Measurements from ENCODE around the gene ATG4A. TPM values are rescaled to one million over a fixed set of nuclear protein-coding genes. Genes with fewer than 3 reads are reported as not detected.

The ATG4A gene
- total RNA-seq, 2 experiments from 2014 or later = 12.5 to 12.7 TPM

GRCh38 chrX:108087792-108088191 is 3.8 kb upstream of the ATG4A start:
- CTCF ChIA-PET = no interaction called here

GRCh38 chrX:108088511-108088910 is 3.1 kb upstream of the ATG4A start:
- ChIA-PET CTCF (no interaction called here), POLR2A (no interaction called here)
- H3K27me3 Mint-ChIP-seq = no peaks in the 10 kb centered on the region
- H3K4me1 Mint-ChIP-seq = peaks cover 23% of the 10 kb centered on the region
- H3K36me3 Mint-ChIP-seq (ENCODE audit: low read depth) = peaks cover 10% of the 10 kb centered on the region
- H3K27ac Mint-ChIP-seq = no peak overlapping the region
- no peaks in the 10 kb centered on the region for H3K9me3 Mint-ChIP-seq
- DNase-seq = no peak
- H3K4me3 Mint-ChIP-seq = no peak overlapping the region

More at GRCh38 chrX:108087792-108088191, 3.8 kb upstream of the ATG4A start:
- Mint-ChIP-seq H3K9me3 (no peaks in the 10 kb centered on the region), H3K27ac (no peak overlapping the region), H3K4me3 (no peak overlapping the region), H3K27me3 (no peaks in the 10 kb centered on the region), H3K36me3 (ENCODE audit: low read depth) (peaks cover 10% of the 10 kb centered on the region), H3K4me1 (peaks cover 17% of the 10 kb centered on the region)
- POLR2A ChIA-PET = no interaction called here
- no peak for DNase-seq

GRCh38 chrX:108090491-108091263 is 901 bp upstream of the ATG4A start:
- Mint-ChIP-seq H3K4me3 (no peak overlapping the region), H3K27me3 (no peaks in the 10 kb centered on the region), H3K4me1 (peaks cover 30% of the 10 kb centered on the region), H3K9me3 (no peaks in the 10 kb centered on the region), H3K36me3 (ENCODE audit: low read depth) (peaks cover 5% of the 10 kb centered on the region), H3K27ac (no peak overlapping the region)
- DNase-seq = no peak
- CTCF ChIA-PET = interaction anchor here (1.0 kb wide), 1 partner anchor 70 kb away, joined by 3 read pairs; no protein-coding TSS in a partner anchor
- POLR2A ChIA-PET = interaction anchor here (0.9 to 1.8 kb wide), 6 partner anchors 32 to 462 kb away, joined by 3 to 16 read pairs (median 4); partner anchors contain the start of gene PRPS1

GRCh38 chrX:108091878-108092291 is 307 bp downstream of the ATG4A start:
- ChIA-PET CTCF (no interaction called here), POLR2A (interaction anchor here (0.8 to 1.8 kb wide), 4 partner anchors 31 to 463 kb away, joined by 3 to 16 read pairs (median 6); partner anchors contain the start of gene PRPS1)
- peaks cover 30% of the 10 kb centered on the region for H3K4me1 Mint-ChIP-seq
- peaks cover 5% of the 10 kb centered on the region for H3K36me3 Mint-ChIP-seq (ENCODE audit: low read depth)
- H3K27ac Mint-ChIP-seq = no peak overlapping the region
- no peak overlapping the region for H3K4me3 Mint-ChIP-seq
- H3K9me3 Mint-ChIP-seq = no peaks in the 10 kb centered on the region
- no peak for DNase-seq
- H3K27me3 Mint-ChIP-seq = no peaks in the 10 kb centered on the region

- CTCF ChIA-PET = no interaction called here
- peaks cover 13% of the 10 kb centered on the region for H3K4me1 Mint-ChIP-seq
- no peaks in the 10 kb centered on the region for H3K27me3 Mint-ChIP-seq
- no peaks in the 10 kb centered on the region for H3K9me3 Mint-ChIP-seq
- no peak overlapping the region for H3K27ac Mint-ChIP-seq
- H3K4me3 Mint-ChIP-seq = no peak overlapping the region
- POLR2A ChIA-PET = no interaction called here
- DNase-seq = no peak
- H3K36me3 Mint-ChIP-seq (ENCODE audit: low read depth) = no peaks in the 10 kb centered on the region
Observed at GRCh38 chrX:108097380-108097779, 5.8 kb downstream of the ATG4A start.

- Mint-ChIP-seq H3K9me3 (no peaks in the 10 kb centered on the region), H3K4me1 (no peaks in the 10 kb centered on the region), H3K27ac (no peak overlapping the region), H3K36me3 (ENCODE audit: low read depth) (peaks cover 5% of the 10 kb centered on the region), H3K27me3 (no peaks in the 10 kb centered on the region), H3K4me3 (no peak overlapping the region)
- ChIA-PET CTCF (no interaction called here), POLR2A (no interaction called here)
- DNase-seq = no peak
Observed at GRCh38 chrX:108105473-108105872, 13.9 kb downstream of the ATG4A start.

GRCh38 chrX:108114541-108114940 is 23.0 kb downstream of the ATG4A start:
- Mint-ChIP-seq H3K27me3 (no peaks in the 10 kb centered on the region), H3K9me3 (no peaks in the 10 kb centered on the region), H3K4me3 (no peak overlapping the region), H3K27ac (no peak overlapping the region), H3K36me3 (ENCODE audit: low read depth) (no peaks in the 10 kb centered on the region), H3K4me1 (no peaks in the 10 kb centered on the region)
- DNase-seq = no peak
- ChIA-PET CTCF (no interaction called here), POLR2A (no interaction called here)

GRCh38 chrX:108117988-108118387 is 26.4 kb downstream of the ATG4A start:
- Mint-ChIP-seq H3K4me1 (peaks cover 5% of the 10 kb centered on the region), H3K36me3 (ENCODE audit: low read depth) (no peaks in the 10 kb centered on the region), H3K9me3 (no peaks in the 10 kb centered on the region), H3K4me3 (no peak overlapping the region), H3K27ac (no peak overlapping the region), H3K27me3 (no peaks in the 10 kb centered on the region)
- CTCF ChIA-PET = no interaction called here
- POLR2A ChIA-PET = no interaction called here
- DNase-seq = no peak

GRCh38 chrX:108121291-108121690 is 29.7 kb downstream of the ATG4A start:
- Mint-ChIP-seq H3K36me3 (ENCODE audit: low read depth) (peaks cover 2% of the 10 kb centered on the region), H3K4me1 (peaks cover 7% of the 10 kb centered on the region), H3K27me3 (no peaks in the 10 kb centered on the region), H3K4me3 (no peak overlapping the region), H3K27ac (no peak overlapping the region), H3K9me3 (no peaks in the 10 kb centered on the region)
- POLR2A ChIA-PET = no interaction called here
- CTCF ChIA-PET = no interaction called here
- no peak for DNase-seq

- H3K27me3 Mint-ChIP-seq = no peaks in the 10 kb centered on the region
- H3K36me3 Mint-ChIP-seq (ENCODE audit: low read depth) = peaks cover 6% of the 10 kb centered on the region
- no peak overlapping the region for H3K27ac Mint-ChIP-seq
- ChIA-PET CTCF (no interaction called here), POLR2A (interaction anchor here (0.9 kb wide), 1 partner anchor 31 kb away, joined by 3 read pairs; the partner anchor contains the start of genes ATG4A and PSMD10)
- no peaks in the 10 kb centered on the region for H3K9me3 Mint-ChIP-seq
- H3K4me3 Mint-ChIP-seq = no peak overlapping the region
- no peak for DNase-seq
- peaks cover 7% of the 10 kb centered on the region for H3K4me1 Mint-ChIP-seq
Observed at GRCh38 chrX:108122748-108123147, 31.2 kb downstream of the ATG4A start.

GRCh38 chrX:108123591-108124366 is 32.2 kb downstream of the ATG4A start:
- POLR2A ChIA-PET = interaction anchor here (0.9 kb wide), 1 partner anchor 33 kb away, joined by 3 read pairs; the partner anchor contains the start of genes ATG4A and PSMD10
- H3K4me1 Mint-ChIP-seq = peaks cover 7% of the 10 kb centered on the region
- CTCF ChIA-PET = no interaction called here
- H3K27me3 Mint-ChIP-seq = no peaks in the 10 kb centered on the region
- peaks cover 6% of the 10 kb centered on the region for H3K36me3 Mint-ChIP-seq (ENCODE audit: low read depth)
- DNase-seq = no peak
- H3K9me3 Mint-ChIP-seq = no peaks in the 10 kb centered on the region
- no peak overlapping the region for H3K27ac Mint-ChIP-seq
- H3K4me3 Mint-ChIP-seq = no peak overlapping the region

- H3K9me3 Mint-ChIP-seq = no peaks in the 10 kb centered on the region
- H3K36me3 Mint-ChIP-seq (ENCODE audit: low read depth) = peaks cover 20% of the 10 kb centered on the region
- H3K4me3 Mint-ChIP-seq = no peak overlapping the region
- DNase-seq = no peak
- H3K4me1 Mint-ChIP-seq = peaks cover 2% of the 10 kb centered on the region
- no peaks in the 10 kb centered on the region for H3K27me3 Mint-ChIP-seq
- ChIA-PET CTCF (no interaction called here), POLR2A (no interaction called here)
- H3K27ac Mint-ChIP-seq = no peak overlapping the region
Observed at GRCh38 chrX:108126661-108127060, 35.1 kb downstream of the ATG4A start.

GRCh38 chrX:108127152-108127551 is 35.6 kb downstream of the ATG4A start:
- Mint-ChIP-seq H3K36me3 (ENCODE audit: low read depth) (peaks cover 22% of the 10 kb centered on the region), H3K9me3 (no peaks in the 10 kb centered on the region), H3K27me3 (no peaks in the 10 kb centered on the region), H3K4me1 (peaks cover 2% of the 10 kb centered on the region), H3K27ac (no peak overlapping the region), H3K4me3 (no peak overlapping the region)
- no peak for DNase-seq
- CTCF ChIA-PET = no interaction called here
- POLR2A ChIA-PET = no interaction called here

Measured in activated CD4-positive, alpha-beta memory T cell treated with anti-CD3 and anti-CD28 coated beads, Interleukin-2, amount 10 ng/mL, durations not matched to agents 7 days and 5 days (primary cell).